GM21367 (cell line): Measurements from ENCODE around the gene SCGB1A1.

Experiments
- ATAC-seq: cut with Tn5 transposase; IDR thresholded peaks from one replicate; pipeline ENCODE4 v1.9.1; 2021; ENCODE audit not compliant: unreplicated experiment

SCGB1A1 gene

GRCh38 chr11:62398011-62398994, 20.5 kb upstream of the SCGB1A1 start:
- ATAC-seq, result no peak

- ATAC-seq, result no peak
Measured at GRCh38 chr11:62399172-62399877, 19.5 kb upstream of the SCGB1A1 start.

GRCh38 chr11:62399878-62400266, 19.0 kb upstream of the SCGB1A1 start:
- ATAC-seq, result no peak

GRCh38 chr11:62400281-62400680, 18.6 kb upstream of the SCGB1A1 start:
- no peak for ATAC-seq

- ATAC-seq, result no peak
Measured at GRCh38 chr11:62400760-62401159, 18.1 kb upstream of the SCGB1A1 start.

- ATAC-seq, result no peak
Measured at GRCh38 chr11:62401356-62401755, 17.5 kb upstream of the SCGB1A1 start.

- ATAC-seq, result no peak
Measured at GRCh38 chr11:62401811-62402210, 17.0 kb upstream of the SCGB1A1 start.

- ATAC-seq, result no peak
Measured at GRCh38 chr11:62402226-62402959, 16.4 kb upstream of the SCGB1A1 start.

- no peak for ATAC-seq
Measured at GRCh38 chr11:62402960-62403730, 15.7 kb upstream of the SCGB1A1 start.

- no peak for ATAC-seq
Measured at GRCh38 chr11:62404435-62404834, 14.4 kb upstream of the SCGB1A1 start.

GRCh38 chr11:62404901-62405300, 13.9 kb upstream of the SCGB1A1 start:
- ATAC-seq, result no peak

- no peak for ATAC-seq
Measured at GRCh38 chr11:62406034-62406433, 12.8 kb upstream of the SCGB1A1 start.

- ATAC-seq, result no peak
Measured at GRCh38 chr11:62409831-62410230, 9.0 kb upstream of the SCGB1A1 start.

- ATAC-seq, result no peak
Measured at GRCh38 chr11:62410972-62411371, 7.9 kb upstream of the SCGB1A1 start.

- no peak for ATAC-seq
Measured at GRCh38 chr11:62411524-62411923, 7.3 kb upstream of the SCGB1A1 start.

- ATAC-seq, result no peak
Measured at GRCh38 chr11:62413060-62413696, 5.7 kb upstream of the SCGB1A1 start.

- no peak for ATAC-seq
Measured at GRCh38 chr11:62416596-62416995, 2.2 kb upstream of the SCGB1A1 start.

GRCh38 chr11:62418136-62418535, 697 bp upstream of the SCGB1A1 start:
- no peak for ATAC-seq

- ATAC-seq, result no peak
Measured at GRCh38 chr11:62419314-62419929, 589 bp downstream of the SCGB1A1 start.

- ATAC-seq, result no peak
Measured at GRCh38 chr11:62419943-62420342, 1.1 kb downstream of the SCGB1A1 start.
